ENCODE data around the gene CACNA1S. TPM values are rescaled to one million over a fixed set of nuclear protein-coding genes. Genes with fewer than 3 reads are reported as not detected.

CACNA1S gene
- total and polyA plus RNA-seq, 2 donors (not counting 1 experiment from before 2014, with no cell fraction given), result not detected

GRCh38 chr1:201002510-201002909 is 109.7 kb downstream of the CACNA1S start:
- no peak for TF ChIP-seq EZH2 (IDR thresholded peaks at IDR 0.05; ENCODE audit: borderline replicate concordance, insufficient read depth, low read depth, low read length, poor library complexity, severe bottlenecking)
- TF ChIP-seq CTCF (IDR thresholded peaks at IDR 0.05), result no peak
- Histone ChIP-seq H3K4me1 (ENCODE audit: control insufficient read depth in 2 of 2, insufficient read depth in 2 of 2, low read length in 2 of 2) (no peaks in the 10 kb centered on the region), H3K79me2 (ENCODE audit: control insufficient read depth, insufficient read depth, low read length) (peaks cover 7% of the 10 kb centered on the region), H3K27ac (ENCODE audit: low read length in 2 of 2) (no peak overlapping the region), H3K36me3 (replicated peaks in 1 of 2; ENCODE audit: control extremely low read depth in 1 of 2, control insufficient read depth in 1 of 2, extremely low read depth in 1 of 2, insufficient read depth in 2 of 2, low read length in 1 of 2) (peaks cover 0 to 78% of the 10 kb centered on the region in 2 experiments), H3K9me3 (ENCODE audit: control extremely low read depth in 1 of 3, control insufficient read depth in 2 of 3, insufficient read depth in 1 of 3, low read length in 2 of 3) (no peaks in the 10 kb centered on the region), H3K4me3 (ENCODE audit: control extremely low read depth in 1 of 5, extremely low read depth in 1 of 5, insufficient read depth in 1 of 5, low read depth in 2 of 5, low read length in 4 of 5) (no peak overlapping the region), H3K4me2 (replicated peaks; ENCODE audit: low read depth, low read length, poor library complexity, severe bottlenecking) (no peak overlapping the region), H2AFZ (ENCODE audit: insufficient read depth, low read depth, low read length, poor library complexity, severe bottlenecking) (no peak overlapping the region), H3K9ac (ENCODE audit: low read length) (no peak overlapping the region), H3K27me3 (replicated peaks in 1 of 4; ENCODE audit: control extremely low read depth in 1 of 4, control insufficient read depth in 3 of 4, insufficient read depth in 4 of 4, low read length in 3 of 4) (no peaks in the 10 kb centered on the region), H4K20me1 (ENCODE audit: control insufficient read depth, insufficient read depth, low read length, poor library complexity, severe bottlenecking) (peaks cover 23% of the 10 kb centered on the region)
- ChIA-PET POLR2A (no interaction called here), CTCF (no interaction called here)
- H3K4me1 Mint-ChIP-seq, result peaks cover 3% of the 10 kb centered on the region
- intact Hi-C loops (cut with micrococcal nuclease), result no loop called here
- H3K4me3 Mint-ChIP-seq, result no peak overlapping the region
- ATAC-seq (ENCODE audit: low read depth), result no peak
- H3K9me3 Mint-ChIP-seq (ENCODE audit: insufficient read depth), result no peaks in the 10 kb centered on the region
- 89% methylated on average over 1 of the region's 1 CpG for WGBS (ENCODE audit: insufficient coverage)
- DNase-seq, result no peak
- H3K27me3 Mint-ChIP-seq, result no peaks in the 10 kb centered on the region
- no peak overlapping the region for H3K27ac Mint-ChIP-seq

- POLR2A ChIA-PET, result no interaction called here
- H2AFZ ChIP-seq (ENCODE audit: insufficient read depth, low read depth, low read length, poor library complexity, severe bottlenecking), result no peak overlapping the region
- H3K79me2 ChIP-seq (ENCODE audit: control insufficient read depth, insufficient read depth, low read length), result peaks cover 3% of the 10 kb centered on the region
- peaks cover 3% of the 10 kb centered on the region for H3K4me1 Mint-ChIP-seq
- WGBS (ENCODE audit: insufficient coverage), result 96% methylated on average over 9 of the region's 11 CpGs
- H3K36me3 ChIP-seq (replicated peaks in 1 of 2; ENCODE audit: control extremely low read depth in 1 of 2, control insufficient read depth in 1 of 2, extremely low read depth in 1 of 2, insufficient read depth in 2 of 2, low read length in 1 of 2), result peaks cover 0 to 82% of the 10 kb centered on the region in 2 experiments
- H3K4me3 ChIP-seq (ENCODE audit: control extremely low read depth in 1 of 5, extremely low read depth in 1 of 5, insufficient read depth in 1 of 5, low read depth in 2 of 5, low read length in 4 of 5), result no peak overlapping the region
- no peaks in the 10 kb centered on the region for H3K27me3 ChIP-seq (replicated peaks in 1 of 4; ENCODE audit: control extremely low read depth in 1 of 4, control insufficient read depth in 3 of 4, insufficient read depth in 4 of 4, low read length in 3 of 4)
- no peaks in the 10 kb centered on the region for H3K9me3 Mint-ChIP-seq (ENCODE audit: insufficient read depth)
- H3K9ac ChIP-seq (ENCODE audit: low read length), result no peak overlapping the region
- H3K4me2 ChIP-seq (replicated peaks; ENCODE audit: low read depth, low read length, poor library complexity, severe bottlenecking), result no peak overlapping the region
- H3K27ac ChIP-seq (ENCODE audit: low read length in 2 of 2), result no peak overlapping the region
- CTCF ChIA-PET, result no interaction called here
- H3K4me1 ChIP-seq (ENCODE audit: control insufficient read depth in 2 of 2, insufficient read depth in 2 of 2, low read length in 2 of 2), result no peaks in the 10 kb centered on the region
- ATAC-seq (ENCODE audit: low read depth) (no peak), DNase-seq (no peak)
- TF ChIP-seq CTCF (IDR thresholded peaks at IDR 0.05) (no peak), EZH2 (IDR thresholded peaks at IDR 0.05; ENCODE audit: borderline replicate concordance, insufficient read depth, low read depth, low read length, poor library complexity, severe bottlenecking) (no peak)
- no peak overlapping the region for H3K27ac Mint-ChIP-seq
- H4K20me1 ChIP-seq (ENCODE audit: control insufficient read depth, insufficient read depth, low read length, poor library complexity, severe bottlenecking), result peaks cover 20% of the 10 kb centered on the region
- intact Hi-C loops (cut with micrococcal nuclease), result no loop called here
- no peak overlapping the region for H3K4me3 Mint-ChIP-seq
- no peaks in the 10 kb centered on the region for H3K27me3 Mint-ChIP-seq
- H3K9me3 ChIP-seq (ENCODE audit: control extremely low read depth in 1 of 3, control insufficient read depth in 2 of 3, insufficient read depth in 1 of 3, low read length in 2 of 3), result no peaks in the 10 kb centered on the region
Measured at GRCh38 chr1:201001962-201002361, 110.3 kb downstream of the CACNA1S start.

Data from B cell (primary cell).